HL-60 (cell line): ENCODE data around the gene MAP3K4.

Source experiments
- CTCF ChIP-seq: IDR thresholded peaks from one replicate; pipeline ENCODE4 v1.5.1; 2011; ENCODE audit warnings: low read length, control low read depth, inconsistent platforms; ENCODE audit not compliant: insufficient read depth
- GABPA ChIP-seq: IDR thresholded peaks from 2 replicates; pipeline ENCODE4 v1.6.1; 2012; ENCODE audit warnings: low read depth
- POLR2AphosphoS5 ChIP-seq: IDR thresholded peaks from 2 replicates; pipeline ENCODE4 v1.6.1; 2012; ENCODE audit warnings: low read depth
- REST ChIP-seq: IDR thresholded peaks from 2 replicates; pipeline ENCODE4 v1.6.1; 2012; ENCODE audit warnings: low read depth; ENCODE audit not compliant: insufficient replicate concordance
- SPI1 ChIP-seq: IDR thresholded peaks from 2 replicates; pipeline ENCODE4 v1.6.1; 2012; ENCODE audit warnings: low read depth, mild to moderate bottlenecking, borderline replicate concordance

DNA sequence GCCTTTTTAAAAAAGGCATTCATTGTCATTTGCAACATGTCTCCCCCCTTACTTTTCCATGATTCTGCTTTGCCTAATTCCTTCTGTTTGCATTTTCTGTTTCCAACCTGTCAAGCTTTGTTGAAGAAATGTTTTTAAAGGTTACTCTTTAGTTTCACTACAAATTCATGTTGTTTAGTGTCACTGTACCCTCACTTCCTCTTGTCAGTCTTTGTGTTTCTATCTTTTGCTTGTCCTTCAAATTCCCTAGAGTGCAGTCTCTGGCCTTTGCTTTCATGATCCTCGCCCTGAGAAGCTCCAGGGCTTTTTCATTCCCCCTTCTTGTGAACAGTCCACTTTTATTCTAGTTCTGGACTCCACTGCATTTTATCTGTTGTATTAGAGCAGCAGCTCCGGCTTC, 90.6 kb downstream of the MAP3K4 start:
- no peak for TF ChIP-seq CTCF
- no peak for TF ChIP-seq REST
- no peak for TF ChIP-seq POLR2AphosphoS5
- TF ChIP-seq GABPA = no peak
- no peak for TF ChIP-seq SPI1
